Measurements from ENCODE around the gene IFT122.
"Not testable (repeated sequence)": the region's sequence is repeated elsewhere in the genome, so short reads cannot be mapped to it uniquely, and the experiment has no call there.

The IFT122 gene

GRCh38 chr3:129542747-129543146 lies 102.7 kb downstream of the IFT122 start:
- DNase-seq, result no peak

GRCh38 chr3:129543156-129543790 lies 103.2 kb downstream of the IFT122 start, which contains the start of gene H1-8:
TSS of gene H1-8 (plus strand) at chr3:129543175. CDS start at chr3:129543219, 44 bp downstream.
- no peak for DNase-seq

DNA sequence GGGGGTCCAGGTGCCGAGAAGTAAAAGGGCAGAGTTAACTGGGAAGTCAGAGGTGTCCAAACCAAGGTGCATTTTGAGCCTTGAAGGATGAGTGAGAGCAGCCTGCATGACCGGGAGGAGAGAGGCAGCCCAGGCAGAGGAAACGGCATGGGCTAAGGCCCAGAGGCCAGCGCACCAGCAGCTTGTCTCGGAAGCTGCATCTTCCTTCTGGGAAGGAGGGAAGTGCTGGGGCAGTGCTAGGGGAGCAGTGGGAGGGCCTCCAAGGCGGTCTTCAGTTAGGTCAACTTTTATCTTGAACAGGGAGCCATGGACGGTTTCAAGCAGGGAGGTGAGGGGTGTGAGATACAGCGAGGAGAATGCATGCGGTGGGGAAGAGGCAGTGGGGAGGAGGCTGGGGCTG lies 104.0 kb downstream of the IFT122 start:
- no peak for DNase-seq

DNA sequence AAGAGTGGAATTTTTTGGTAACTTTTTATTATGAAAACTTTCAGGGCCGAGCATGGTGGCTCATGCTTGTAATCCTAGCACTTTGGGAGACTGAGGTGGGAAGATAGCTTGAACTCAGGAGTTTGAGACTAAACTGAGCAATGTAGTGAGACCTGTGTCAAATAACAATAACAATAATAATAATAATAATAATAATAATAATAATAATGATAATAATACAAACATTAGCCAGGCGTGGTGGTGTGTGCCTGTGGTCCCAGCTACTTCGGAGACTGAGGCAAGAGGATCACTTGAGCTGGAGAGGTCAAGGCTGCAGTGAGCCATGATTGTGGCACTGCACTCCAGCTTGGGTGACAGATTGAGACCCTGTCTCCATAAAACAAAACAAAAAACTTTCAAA lies 105.9 kb downstream of the IFT122 start:
- not testable (repeated sequence) for DNase-seq

DNA sequence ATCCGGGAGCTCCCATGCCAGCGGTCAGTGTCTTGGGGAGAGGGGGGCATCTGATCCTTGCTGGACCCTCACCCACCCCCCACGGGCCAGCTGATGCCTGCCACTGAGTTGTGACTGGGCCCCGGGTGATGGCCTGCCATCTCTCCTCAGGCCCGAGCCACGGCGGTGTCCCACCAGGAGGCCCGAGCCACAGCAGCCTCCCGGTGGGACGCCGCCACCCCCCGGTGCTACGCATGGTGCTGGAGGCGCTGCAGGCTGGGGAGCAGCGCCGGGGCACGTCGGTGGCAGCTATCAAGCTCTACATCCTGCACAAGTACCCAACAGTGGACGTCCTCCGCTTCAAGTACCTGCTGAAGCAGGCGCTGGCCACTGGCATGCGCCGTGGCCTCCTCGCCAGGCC lies 107.2 kb downstream of the IFT122 start:
- no peak for DNase-seq

GRCh38 chr3:129548104-129548965 lies 108.3 kb downstream of the IFT122 start:
- DNase-seq, result no peak

DNA sequence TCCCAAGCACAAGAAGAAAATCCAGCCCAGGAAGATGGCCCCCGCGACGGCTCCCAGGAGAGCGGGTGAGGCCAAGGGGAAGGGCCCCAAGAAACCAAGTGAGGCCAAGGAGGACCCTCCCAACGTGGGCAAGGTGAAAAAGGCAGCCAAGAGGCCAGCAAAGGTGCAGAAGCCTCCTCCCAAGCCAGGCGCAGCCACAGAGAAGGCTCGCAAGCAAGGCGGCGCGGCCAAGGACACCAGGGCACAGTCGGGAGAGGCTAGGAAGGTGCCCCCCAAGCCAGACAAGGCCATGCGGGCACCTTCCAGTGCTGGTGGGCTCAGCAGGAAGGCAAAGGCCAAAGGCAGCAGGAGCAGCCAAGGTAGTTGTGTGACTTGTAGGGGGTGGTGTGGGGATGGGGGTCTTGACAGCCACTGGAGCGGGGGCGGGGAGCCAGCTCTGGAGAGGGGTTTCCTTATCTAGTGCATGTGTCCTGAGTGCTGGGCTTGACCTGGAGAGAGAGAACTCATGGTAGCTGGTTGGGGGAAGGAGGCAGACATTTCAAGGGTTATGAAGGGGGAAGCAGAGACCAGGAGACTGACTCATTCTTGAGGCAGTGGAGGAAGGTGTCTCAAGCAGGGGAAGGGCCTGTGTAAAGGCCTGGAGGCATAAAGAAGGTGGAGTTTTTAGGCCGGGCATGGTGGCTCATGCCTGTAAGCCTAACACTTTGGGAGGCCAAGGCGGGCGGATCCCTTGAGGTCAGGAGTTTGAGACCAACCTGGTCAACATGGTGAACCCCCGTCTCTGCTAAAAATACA lies 109.2 kb downstream of the IFT122 start:
- DNase-seq, result no peak

DNA sequence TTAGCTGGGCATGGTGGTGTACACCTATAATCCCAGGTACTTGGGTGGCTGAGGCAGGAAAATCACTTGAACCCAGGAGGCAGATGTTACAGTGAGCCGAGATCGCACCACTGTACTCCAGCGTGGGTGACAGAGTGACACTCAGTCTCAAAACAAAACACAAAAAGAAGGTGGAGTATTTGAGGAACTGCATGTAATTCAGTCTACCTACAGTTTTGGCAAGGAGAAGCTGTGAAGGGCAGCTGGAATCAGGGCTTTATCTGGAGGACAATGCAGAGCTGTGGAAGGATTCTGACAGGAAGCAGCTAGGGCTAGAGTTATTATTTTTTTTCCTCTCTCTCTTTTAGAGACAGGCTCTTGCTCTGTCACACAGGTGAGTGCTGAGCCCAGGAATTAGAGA lies 109.8 kb downstream of the IFT122 start:
- no peak for DNase-seq

GRCh38 chr3:129552287-129553050 lies 112.4 kb downstream of the IFT122 start:
- peak; percentile 6 for DNase-seq

DNA sequence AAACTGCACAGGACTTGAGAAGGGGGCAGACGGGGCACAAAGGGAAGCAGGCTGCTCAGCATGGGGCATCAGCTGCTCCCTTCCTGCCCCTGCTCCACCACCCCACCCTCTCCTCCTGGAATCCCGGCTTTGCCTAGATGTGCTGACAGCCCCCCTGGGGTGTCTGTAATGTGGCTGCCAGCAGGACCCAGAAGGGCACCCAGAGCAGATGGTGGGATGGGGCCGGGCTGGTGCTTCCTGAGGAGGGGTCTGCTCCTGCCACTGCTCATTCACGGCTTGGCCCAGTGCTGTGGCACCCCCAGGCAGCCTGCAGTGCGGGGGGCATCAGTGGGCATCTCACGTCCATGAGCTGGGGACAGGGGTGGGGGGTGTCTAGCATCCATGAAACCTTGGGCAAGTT lies 113.1 kb downstream of the IFT122 start:
- no peak for DNase-seq

DNA sequence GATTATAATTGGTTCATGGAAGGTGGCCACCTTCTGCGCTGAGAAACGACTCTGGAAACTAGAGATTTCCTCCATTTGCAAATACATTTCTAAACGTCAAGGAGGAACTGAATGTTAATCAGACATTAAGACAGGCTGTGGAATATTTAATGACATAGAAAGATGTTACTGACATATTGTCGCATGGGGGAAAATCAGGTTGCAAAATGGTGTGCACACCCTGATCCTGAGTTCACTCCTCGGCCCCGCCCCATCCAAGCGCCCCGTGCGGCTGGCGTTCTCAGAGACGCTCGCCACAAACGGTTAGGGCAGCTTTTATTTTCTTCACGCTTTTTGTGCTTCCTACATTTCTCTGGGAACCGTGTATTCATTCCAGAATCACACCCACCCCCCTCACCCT lies 113.7 kb downstream of the IFT122 start:
- DNase-seq, result no peak

GRCh38 chr3:129554356-129555152 lies 114.5 kb downstream of the IFT122 start:
- no peak for DNase-seq

- no peak for DNase-seq
These were observed 115.1 kb downstream of the IFT122 start for GRCh38 chr3:129555153-129555550.

DNA sequence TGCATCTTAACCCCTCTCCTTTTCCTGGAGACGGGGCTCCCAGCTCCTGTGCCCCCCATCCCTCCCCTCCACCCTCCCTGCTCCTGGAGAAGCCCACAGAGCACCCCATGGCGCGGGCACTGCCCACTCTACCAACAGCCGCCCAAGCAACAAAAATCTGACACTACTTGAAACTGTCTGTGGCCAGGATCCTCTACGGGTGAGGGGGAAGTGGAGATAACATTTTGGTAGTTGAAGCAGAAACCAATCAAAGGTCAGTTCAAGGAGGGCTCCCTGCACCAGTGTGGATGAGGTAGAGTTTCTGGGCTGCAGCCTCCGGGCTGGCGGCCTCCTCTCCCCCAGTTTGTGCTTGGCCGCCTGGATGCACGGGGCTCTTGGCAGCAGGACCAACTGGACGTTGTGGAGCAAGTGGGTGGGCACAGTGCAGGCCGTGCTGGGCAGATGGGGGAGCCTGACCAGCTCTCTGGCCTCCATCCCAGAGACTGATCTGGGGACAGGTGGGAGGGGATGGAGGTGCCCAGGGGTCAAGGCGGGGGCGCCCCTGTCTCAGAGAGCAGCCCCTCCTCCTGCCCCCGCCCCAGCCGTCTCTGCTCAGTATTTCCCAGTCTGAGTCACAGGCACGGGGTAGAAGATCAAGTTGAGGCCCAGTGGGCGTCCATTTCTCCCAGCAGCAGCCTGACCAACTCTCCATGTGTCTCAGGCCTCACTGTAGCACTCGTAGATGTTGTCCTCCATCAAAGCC lies 115.8 kb downstream of the IFT122 start:
- no peak for DNase-seq

- DNase-seq, result no peak
These were observed 116.3 kb downstream of the IFT122 start for GRCh38 chr3:129556358-129556695.

GRCh38 chr3:129556890-129557547 lies 117.0 kb downstream of the IFT122 start:
- no peak for DNase-seq

GRCh38 chr3:129557548-129557894 lies 117.5 kb downstream of the IFT122 start:
- DNase-seq, result no peak

- DNase-seq, result no peak
These were observed 118.2 kb downstream of the IFT122 start for GRCh38 chr3:129558081-129558771.

DNA sequence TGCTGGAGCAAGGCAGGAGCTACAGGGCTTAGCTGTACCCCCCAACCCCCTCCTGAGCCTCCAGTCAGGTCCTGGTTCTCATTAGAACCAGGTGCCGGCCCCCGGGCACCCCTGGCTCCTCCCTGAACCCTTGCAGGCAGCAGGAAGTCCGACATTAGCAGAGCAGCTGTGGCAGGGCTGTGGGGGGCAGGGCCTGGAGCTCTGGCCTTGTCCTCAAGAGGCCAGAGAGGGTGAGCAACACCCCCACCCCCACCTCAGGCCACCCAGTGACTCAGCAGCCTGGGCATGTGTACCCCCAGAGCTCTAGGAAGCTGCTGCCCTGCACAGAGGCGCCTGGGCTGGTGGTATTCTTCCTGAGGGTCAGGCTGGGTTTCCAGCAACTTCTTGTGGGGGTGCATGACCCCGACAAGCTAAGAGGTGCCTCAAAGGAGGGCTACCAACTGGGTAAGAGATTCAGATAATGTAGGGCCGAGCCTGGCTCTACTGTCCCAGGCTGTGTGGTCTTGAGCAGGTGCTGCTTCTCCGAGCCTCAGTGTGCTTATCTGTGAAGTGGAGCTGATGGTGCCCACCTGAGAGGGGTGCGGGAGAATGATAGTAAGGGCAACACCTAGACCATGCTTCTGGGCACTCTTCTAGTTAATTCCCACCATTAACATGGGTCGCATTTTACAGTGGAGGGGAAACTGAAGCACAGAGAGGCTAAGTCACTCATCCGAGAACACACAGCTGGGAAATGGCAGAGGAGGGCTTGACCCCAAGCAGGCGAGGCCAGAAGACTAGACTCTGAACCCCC lies 118.9 kb downstream of the IFT122 start:
- DNase-seq, result no peak
